Glomerular endothelial cell (primary cell): ENCODE results near the gene ZNF710. TPM values are rescaled to one million over a fixed set of nuclear protein-coding genes. Genes with fewer than 3 reads are reported as not detected.

Experiments used
- DNase-seq: peaks from one replicate; pipeline ENCODE4 v3.0.0-alpha.2; 2011; ENCODE audit warnings: low read depth, low spot score; ENCODE audit errors: extremely low read depth
- total RNA-seq: library from RNA; depleted of rRNA; stranded (reverse); fragments of >200 nt; gene quantifications from 2 replicates; pipeline ENCODE4 v1.2.3, GENCODE V29; 2015

The ZNF710 gene
- total RNA-seq, 1 donor from 2014 or later, result 16.5 TPM

DNA sequence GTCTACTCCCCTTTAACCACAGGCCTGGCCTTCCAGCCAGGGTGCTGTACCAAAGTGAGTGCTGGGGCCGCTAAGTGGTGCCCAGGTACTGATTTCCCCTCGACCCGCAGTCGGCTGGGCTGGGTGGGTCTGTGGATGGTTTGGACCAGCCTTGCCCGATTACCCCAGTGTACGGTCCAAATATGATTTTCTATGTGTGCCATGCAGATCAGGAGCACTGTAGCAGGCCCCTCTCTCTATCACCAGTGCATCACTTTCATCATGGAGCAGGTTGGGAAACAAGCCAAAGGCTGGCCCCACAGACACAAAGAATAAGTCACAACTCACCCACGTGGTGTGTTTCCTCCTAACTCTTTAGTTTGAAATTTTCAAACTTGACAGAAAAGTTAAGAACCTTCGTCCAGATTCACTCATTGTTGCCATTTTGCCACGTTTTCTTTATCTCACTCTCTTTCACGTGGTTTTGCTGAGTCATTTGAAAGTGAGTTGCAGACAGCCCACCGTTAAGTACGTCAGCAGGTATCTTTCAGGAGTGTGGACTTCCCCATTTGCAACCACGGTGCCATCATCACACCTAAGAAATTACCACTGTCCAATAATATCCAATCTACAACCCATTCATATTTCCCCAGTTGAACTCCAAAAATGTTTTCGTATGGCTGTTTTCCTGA is 37.0 kb downstream of the ZNF710 start:
- DNase-seq, result no peak

DNA sequence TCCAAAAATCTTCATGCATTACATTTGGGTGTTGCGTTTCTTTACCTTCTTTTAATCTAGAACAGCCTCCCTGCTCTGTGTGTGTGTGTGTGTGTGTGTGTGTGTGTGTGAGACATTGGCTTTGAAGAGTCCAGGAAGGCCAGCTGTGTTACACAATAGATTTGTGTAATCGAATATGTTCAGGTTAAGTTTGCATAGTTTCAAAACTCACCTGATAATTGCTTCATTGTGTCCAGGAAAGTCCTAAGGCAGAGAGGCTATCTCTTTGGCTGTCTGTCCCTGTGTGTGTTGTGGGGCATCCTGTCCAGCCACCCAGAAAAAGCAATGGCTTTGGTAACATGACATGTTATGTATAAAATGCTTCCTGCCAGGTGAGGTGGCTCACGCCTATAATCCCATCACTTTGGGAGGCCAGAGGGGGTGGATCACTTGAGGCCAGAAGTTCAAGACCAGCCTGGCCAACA is 37.5 kb downstream of the ZNF710 start:
- DNase-seq, result no peak

DNA sequence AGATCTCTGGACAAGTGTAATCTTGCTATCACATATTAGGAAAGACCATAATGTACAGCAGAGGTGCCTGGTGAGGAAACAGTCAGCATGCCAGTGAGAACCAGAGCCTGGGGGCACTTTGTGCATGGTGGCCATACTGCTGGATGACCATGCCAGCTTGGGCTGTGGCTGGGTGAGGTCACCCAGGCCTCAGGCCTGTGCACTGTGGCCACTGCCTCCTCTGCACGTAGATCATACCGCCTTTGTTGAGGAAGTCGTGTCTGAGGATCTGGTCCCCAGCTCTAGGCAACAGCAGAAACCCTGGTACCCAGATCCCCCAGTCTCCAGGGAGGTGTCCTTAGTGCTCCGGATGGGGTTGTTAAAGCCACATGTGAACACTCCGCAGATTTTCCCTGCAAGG is 38.9 kb downstream of the ZNF710 start:
- no peak for DNase-seq

DNA sequence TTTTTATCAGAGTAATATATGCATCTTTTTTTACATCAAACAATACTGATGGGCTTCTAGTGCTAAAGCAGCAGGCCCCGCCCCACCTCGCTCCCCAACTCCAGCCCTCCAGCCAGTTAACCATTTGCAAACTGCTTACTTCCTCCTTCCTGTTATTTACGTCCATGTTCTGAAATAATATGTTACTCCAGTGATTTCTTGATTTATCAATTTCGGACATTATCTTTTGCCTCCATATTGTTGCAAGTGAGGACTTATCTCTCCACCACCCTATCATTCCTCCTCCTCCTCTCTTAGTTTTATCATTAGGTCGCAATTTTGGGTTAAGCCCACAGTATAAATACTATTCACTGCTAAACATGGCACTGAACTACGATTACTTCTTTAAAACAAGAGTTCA is 39.5 kb downstream of the ZNF710 start:
- no peak for DNase-seq

DNA sequence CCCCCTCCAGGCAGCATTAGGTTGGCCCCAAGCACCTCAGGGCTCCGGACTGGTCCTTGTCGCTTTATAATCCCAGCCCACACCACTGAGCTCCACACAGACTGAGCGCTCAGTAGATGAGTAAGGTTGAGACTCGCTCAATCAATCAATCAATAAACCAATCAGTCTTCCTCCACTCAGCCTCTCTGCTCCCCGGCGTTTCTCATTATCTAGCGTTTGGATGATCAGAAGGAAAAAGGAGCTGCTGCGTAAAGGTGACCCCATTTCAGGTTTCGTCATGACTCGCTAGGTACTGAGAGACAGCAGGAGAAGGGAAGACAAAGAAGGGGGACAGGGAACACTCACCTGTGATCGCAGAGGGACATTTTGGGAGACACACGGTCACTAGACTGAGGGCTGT is 41.2 kb downstream of the ZNF710 start:
- DNase-seq, result no peak

DNA sequence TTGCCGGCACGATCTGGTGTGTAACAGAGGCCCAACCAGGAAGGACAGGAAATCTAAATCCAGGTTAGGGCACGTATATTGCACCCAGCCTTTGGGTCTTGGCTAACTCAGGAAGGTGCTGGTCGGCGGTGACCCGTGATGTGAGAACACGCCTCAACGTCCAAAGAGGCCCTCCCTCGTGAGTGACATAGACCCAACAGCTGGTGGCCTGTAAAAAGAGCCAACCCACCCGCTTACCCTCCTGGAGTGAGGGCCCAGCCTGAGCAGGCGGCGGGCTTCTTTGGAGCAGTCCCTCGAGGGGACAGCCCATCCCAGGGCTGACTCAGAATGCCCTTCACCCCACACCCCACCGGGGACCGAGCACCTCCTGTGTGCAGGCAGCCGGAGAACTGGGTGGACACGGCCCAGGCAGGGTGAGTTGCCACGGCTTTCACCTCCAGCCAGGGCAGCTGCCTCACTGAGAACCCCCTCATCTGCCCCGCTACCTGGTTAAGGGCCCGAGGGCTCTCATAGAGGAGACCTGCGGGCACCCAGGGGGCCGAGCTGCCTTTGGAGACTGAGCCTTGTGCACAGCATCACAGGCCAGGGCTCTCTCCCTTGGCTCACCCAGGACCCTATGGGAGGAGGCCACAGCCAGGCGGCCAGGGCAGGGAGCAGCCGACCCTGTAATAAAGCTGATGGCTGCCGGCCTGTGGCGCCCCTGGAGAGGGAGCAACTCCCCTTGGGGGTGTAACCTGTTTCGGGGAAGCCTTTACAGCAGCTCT is 41.8 kb downstream of the ZNF710 start:
- DNase-seq, result no peak

DNA sequence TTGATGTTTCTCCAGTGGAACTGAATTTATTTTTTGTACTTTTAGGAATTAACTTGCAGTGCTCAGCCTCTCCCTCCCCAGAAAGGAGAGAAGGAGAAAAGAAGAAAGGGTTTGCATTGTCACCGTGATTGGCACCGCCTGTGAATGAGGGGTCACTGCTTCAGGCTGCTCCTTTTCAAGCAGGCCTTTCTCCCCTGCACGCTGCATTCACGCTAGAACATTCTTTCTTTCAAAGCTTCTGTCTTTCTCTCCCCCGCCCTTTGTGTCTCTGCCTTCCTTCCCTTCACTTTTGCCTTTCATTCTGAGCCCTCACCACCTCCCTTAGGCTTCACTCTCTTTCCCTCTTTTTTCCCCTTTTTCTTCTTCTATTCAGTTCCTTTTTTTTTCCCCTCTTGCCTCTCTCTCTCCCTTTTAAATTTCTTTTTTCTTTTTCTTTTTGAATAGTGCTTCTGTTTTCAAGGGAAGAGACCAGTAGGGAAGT is 42.4 kb downstream of the ZNF710 start:
- DNase-seq, result no peak

DNA sequence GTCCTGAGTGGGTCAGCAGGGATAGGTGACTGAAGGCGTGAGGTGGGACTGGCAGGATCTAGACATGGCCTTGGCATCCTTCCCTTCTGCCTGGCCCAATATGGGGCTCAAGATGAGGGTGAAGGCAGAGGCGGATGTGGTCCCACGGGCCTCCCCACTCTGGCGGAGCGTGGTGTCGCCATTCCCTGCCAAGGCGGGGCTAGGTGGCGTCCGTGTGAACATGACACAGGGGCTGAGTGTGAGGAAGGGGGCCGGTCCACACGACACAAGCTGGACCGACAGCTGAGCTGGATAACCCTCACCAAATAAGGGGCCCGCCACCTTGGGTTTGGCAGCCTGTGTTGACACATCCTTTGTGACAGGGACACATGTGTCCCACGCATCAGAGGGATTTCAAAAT is 43.1 kb downstream of the ZNF710 start:
- no peak for DNase-seq

DNA sequence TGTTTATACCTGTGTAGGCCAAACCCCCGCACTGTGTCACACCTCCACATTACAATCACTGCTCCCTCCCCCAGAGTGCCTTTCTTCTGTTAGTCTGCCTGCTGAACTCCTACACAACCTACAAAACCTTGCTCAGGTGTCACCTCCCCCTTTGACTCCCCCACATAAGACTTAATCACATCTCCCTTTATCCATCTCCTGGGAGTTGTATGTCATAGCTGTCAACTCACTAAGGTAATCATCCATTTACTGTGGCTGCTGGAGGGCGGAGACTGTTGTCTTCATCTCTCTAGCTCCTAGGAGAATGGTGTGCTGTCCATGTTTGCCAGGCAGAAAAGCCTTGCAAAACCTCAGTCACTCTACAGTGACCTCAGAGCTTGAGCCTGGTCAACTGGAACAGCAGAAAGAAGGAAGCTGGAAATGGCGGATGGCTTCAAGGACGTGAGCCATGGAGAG is 43.8 kb downstream of the ZNF710 start:
- no peak for DNase-seq

DNA sequence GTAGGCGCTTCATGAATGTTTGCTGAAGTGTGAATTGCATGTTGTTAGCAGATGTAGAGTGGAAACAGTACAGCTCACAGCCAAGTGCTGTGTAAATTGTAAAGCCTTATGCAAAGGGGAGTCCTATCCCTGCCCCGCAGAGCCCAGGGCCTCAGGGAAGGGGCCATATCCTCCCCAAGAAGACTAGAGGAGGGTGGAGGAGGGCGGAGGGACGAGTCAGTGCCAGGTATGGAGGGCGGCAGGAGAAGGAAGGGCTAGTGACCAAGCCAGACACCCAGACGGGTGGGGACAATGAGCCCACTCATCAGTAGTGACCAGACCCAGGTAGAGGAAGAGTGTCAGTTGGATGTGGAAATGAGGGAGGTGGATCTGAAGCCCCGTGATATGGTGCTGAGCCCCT is 45.2 kb downstream of the ZNF710 start:
- no peak for DNase-seq

DNA sequence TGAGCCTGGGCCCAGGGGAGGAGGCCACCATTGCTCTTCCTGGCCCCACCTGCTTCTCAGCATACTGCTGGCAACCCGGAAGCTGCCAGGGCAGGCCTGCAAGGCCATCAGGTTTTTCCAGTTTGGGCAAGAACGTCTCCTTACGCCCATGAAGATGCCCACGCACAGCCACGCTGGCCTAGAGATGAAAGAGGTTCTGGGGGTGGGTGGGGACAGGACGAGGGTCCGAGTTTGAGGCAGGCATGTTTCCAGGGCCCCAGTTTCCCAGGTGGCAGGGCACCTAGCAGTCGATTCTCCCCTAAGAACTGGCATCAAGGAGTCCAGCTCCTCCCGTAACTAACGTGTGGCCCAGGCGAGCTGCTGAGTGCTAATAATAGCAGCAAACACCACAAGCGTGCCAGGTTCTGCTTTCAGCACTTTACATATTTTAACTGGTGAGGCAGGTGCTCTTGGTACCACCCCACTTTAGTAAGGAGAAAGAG is 45.8 kb downstream of the ZNF710 start:
- DNase-seq, result no peak

DNA sequence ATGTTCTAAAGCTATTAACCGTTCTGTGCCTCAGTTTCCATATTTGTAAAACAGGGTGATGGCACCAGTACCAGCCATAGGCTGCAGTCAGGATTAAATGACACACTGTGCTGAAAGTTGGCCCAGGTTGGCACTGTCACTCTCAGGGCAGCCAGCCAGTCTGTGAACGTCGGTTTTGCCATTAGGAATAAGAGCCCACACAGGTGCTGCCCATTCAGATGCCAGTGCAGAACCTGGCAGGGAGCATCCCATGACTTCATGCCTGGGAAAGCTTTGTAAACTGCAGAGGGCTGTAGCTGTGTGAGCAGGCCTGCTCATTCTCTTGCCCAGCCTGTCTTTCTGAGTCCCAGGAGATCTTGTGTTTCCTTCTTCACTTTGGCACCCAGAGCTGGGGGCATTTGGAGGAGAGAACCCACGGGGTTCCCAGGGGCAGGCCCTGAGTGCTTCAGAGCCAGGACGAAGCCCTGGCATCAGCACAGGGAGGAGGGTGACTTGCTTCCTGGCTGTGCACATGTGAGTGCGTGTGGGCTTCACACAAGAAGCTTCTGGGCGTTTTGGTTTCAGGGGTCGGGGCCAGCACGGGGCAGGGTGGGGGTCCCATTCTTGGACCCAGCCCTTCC is 46.9 kb downstream of the ZNF710 start:
- no peak for DNase-seq

DNA sequence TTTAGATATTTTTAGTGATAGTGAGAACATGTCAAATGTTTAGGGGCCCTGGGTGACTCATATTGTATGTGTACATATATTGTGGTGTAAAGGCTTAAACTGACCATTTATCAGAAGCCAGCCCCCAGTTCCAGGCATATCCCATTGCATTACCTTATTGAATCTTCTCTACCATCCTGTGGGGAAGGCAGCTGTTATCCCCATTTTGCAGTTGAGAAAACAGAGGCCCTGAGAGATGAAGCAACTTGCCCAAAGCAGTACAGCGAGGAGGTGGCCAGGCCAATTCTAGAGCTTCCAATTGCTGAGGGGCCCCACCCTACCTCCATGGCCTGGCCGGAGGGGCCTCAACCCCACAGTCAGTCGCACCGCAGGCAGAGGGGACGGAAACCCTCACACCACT is 47.9 kb downstream of the ZNF710 start:
- no peak for DNase-seq

DNA sequence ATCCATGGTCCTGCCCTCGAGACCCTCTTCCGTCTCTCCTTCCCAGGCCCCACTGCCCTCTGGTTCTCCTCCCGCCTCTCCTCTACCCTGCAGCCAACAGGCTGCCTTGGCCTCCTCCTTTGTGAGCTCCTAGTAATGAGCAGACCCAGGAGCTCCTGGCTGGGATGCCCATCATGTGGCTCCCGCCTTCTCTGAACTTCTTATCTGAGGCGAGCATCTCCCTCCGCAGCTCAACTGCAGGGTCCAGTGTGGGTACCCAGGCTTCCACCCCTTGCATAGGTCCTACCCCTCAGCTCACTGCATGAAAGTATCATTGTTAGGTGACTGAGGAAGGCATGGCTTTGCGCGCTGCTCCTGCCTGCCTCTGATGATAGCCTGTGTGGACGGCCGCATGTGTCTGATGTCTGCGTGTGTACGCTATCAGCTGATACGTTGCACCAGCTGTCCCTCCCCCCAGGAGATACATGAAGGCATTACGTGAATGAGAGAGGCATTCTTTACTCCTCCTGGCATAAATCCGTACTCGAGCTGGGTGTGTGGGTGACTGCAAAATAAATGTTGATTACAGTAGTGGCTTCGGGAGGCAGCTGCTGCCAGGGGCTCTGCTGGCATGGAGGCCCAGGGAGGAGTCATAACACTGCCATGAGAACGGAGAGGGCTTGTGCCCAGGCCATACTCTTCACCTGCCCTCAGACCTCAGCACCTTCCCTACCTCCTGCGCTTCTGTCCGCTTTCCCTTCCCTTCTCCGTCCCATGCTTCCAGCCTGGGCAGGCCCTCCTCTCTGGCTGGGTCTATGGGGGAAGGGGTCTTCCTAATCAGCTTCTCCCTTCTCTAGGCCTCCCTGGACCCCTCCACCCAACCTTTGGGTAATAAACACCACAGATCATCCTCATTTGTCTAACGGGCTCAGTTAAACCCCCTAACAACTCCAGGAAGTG is 48.8 kb downstream of the ZNF710 start:
- no peak for DNase-seq

DNA sequence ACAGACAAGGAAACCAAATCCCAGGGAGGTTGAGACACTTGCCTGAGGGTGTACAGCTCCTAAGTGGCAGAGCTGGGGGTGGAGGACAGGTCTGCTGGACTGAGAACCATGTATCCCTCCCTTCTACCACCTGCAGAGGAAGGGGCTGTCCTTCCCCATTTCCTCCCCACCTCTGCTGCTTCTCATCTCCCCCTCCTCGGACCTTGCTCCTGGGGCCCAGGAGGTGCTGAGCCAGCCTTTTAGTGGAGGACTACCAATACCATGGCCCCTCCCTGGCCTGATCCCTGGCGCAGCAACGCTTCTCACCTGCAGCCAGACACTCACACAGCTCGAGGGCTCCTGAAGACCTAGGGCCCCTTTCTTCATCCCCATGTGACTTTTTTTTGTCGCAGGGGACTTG is 50.8 kb downstream of the ZNF710 start:
- no peak for DNase-seq

DNA sequence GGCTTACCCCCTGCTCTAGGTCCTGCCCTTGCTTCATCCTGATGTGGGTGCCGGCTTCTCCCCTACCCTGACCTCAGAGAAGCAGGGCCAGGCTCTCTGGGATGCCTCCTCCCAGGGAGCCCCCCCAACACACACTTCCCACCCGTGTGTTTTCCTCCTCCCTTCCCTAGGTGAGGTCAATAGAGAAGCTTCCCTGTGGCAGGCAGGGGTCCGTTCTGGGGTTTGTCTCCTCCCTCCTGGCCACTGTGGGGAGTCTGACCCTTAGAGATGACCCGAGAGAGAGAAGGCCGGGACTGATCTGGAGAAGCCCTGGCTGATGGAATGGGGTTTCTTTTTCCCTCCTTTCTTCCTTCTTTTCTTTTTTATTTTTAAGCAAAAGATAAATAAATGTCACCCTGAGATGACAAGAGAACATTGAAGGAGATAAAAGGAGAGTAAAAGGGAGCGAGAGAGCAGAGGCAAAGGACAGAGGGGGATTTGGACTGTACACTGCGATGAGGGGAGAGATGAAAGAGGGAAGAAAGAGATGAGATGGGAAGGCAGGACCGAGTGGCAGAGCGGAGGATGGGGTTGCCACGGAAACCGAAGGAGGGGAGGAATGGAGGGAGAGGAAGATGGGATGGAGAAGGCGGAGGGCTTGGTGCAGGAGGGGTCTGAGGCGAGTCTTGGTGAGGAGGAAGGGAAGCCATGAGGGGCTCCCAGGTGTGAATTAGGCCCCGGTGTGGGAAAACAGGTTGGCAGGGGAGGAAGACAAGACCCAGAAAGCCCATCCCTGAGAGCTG is 52.8 kb downstream of the ZNF710 start:
- DNase-seq, result no peak

DNA sequence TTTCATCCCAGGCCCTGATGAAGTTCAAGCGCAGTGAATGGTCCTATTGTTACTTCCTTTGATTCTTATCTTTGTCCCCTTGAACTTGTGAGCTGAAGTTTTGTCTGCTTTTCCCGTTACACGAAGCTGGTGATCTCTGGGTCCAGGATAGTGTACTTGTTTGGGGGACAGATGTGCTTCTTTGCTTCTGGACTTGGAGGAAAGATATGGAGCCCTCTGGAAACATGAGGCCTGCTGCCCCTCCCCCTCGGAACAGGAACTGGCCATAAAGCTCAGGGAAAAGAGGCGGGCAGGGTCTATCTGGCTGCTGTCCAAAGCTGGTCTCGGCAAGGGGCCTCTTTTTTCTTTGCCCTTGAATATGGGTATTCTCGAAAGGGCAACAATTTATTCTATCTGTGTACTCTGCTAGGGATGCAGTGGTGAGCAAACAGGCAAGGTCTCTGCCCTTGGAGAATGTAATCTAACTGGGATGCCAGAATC is 53.5 kb downstream of the ZNF710 start:
- no peak for DNase-seq

DNA sequence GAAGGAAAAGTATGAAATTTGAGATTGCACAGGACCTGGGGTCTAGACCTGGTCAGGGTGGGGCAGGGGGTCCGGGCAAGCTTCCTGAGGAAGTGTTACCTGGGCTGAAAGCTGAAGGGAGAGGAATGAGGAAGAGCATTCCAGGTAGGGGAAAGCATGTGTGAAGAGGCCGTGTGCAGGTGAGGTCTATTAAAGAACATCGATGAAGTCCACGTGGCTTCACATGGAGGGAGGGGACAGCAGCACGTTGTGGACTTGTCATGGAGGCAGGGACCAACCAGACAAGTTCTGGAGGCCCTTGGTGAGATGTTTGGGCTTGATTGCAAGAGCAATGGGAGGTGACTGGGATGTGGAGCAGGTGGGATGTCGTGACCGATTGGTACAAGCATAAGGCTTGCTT is 54.1 kb downstream of the ZNF710 start:
- DNase-seq, result no peak

DNA sequence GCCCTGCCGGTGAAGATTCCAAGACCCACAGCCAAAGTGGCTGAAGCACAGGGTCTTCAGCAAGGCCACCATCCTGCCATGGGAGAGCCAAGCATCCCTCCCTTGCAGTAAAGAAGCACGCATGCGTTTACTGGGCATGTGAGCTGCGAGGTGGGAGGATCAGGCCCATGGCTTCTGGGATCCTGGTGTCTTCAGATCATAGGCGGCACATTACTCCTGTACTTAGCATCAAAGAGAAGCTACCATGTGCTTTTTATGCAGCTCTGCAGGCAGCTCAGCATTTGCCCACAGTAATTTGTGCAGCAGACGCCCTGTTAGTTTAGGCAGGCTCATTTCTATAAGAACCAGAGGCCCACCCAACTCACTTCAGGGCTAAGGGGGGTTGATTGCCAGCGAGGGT is 55.4 kb downstream of the ZNF710 start:
- no peak for DNase-seq

DNA sequence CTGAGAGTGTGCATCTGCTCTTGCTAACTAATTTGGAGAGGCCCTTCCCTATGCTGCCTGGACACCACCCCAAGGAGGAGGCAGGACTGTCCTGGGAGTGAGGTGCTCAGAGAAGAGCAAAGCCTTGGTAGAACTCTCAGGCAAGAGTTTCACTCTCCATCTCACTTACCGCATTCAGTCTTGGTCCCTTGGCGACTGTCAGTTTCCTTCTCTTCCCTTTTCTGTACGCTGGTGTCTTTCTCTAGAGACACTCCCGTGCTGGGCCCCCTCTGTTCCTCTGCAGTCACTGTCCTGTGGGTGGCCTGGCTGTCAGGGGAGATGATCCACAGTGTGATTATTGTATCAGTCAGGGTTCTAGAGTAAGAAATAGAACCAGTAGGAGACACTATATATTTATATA is 57.2 kb downstream of the ZNF710 start:
- DNase-seq, result no peak
